ENCODE data around the gene ATXN7L1.

DNA sequence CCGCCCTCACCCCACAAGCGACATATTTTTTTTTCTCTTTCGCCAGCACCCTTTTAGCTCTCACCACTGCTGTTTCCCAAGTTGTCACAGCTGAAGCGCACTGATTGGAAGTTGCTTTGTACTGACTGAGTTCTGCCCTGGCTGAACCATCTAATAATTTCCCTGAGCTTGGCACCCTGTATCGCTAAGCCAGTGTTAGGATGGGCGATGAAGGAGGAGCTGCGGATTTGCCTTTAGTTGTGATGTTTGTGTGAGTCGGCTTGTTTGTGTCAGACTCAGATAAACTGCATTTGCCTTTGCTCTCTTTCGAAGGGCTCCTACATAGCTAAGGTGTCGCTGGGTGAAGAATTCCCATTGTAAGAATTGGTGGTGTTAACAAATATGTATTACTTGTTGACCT, 1.3 kb upstream of the ATXN7L1 start:
- TF ChIP-seq POLR2A (IDR thresholded peaks at IDR 0.05) = no peak
- TF ChIP-seq, protein P1, sequence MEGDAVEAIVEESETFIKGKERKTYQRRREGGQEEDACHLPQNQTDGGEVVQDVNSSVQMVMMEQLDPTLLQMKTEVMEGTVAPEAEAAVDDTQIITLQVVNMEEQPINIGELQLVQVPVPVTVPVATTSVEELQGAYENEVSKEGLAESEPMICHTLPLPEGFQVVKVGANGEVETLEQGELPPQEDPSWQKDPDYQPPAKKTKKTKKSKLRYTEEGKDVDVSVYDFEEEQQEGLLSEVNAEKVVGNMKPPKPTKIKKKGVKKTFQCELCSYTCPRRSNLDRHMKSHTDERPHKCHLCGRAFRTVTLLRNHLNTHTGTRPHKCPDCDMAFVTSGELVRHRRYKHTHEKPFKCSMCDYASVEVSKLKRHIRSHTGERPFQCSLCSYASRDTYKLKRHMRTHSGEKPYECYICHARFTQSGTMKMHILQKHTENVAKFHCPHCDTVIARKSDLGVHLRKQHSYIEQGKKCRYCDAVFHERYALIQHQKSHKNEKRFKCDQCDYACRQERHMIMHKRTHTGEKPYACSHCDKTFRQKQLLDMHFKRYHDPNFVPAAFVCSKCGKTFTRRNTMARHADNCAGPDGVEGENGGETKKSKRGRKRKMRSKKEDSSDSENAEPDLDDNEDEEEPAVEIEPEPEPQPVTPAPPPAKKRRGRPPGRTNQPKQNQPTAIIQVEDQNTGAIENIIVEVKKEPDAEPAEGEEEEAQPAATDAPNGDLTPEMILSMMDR (IDR thresholded peaks at IDR 0.05) = no peak

Data from Peyer's patch (tissue), 4 donors.